Measurements from ENCODE around the gene ARHGEF9.
"Not testable (repeated sequence)": the region's sequence is repeated elsewhere in the genome, so short reads cannot be mapped to it uniquely, and the experiment has no call there.

The ARHGEF9 gene

DNA sequence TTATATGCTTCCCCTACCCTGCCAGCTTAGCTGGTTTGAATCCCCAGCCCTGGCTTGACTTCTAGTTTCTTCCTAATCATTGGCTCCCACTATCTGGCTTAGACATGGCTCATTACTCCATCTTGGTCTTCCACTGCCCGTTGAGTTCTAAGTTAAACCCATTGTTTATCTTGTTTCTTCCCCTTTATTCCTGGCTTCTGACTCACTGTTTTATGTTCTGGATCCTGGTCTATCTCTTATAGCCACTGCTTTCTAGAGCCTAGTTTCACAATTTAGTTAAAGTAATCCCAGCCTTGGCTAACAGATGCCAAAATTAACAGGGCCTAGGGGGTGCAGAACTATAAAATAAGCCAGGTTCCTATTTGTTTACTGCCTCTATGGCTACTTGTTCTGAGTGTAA, 120.9 kb downstream of the ARHGEF9 start:
- H3K4me3 Mint-ChIP-seq: no peak overlapping the region
- H3K4me1 Mint-ChIP-seq (ENCODE audit: low read depth): no peaks in the 10 kb centered on the region
- no peaks in the 10 kb centered on the region for H3K9me3 Mint-ChIP-seq
- no peak for DNase-seq (ENCODE audit: low spot score)
- H3K27ac Mint-ChIP-seq: no peak overlapping the region
- H3K36me3 Mint-ChIP-seq (ENCODE audit: low read depth): peaks cover 9% of the 10 kb centered on the region
- H3K27me3 Mint-ChIP-seq (ENCODE audit: low read depth): no peaks in the 10 kb centered on the region

- H3K36me3 Mint-ChIP-seq (ENCODE audit: low read depth): peaks cover 14% of the 10 kb centered on the region
- no peak overlapping the region for H3K4me3 Mint-ChIP-seq
- H3K4me1 Mint-ChIP-seq (ENCODE audit: low read depth): no peaks in the 10 kb centered on the region
- no peaks in the 10 kb centered on the region for H3K27me3 Mint-ChIP-seq (ENCODE audit: low read depth)
- no peak overlapping the region for H3K27ac Mint-ChIP-seq
- no peak for DNase-seq (ENCODE audit: low spot score)
- no peaks in the 10 kb centered on the region for H3K9me3 Mint-ChIP-seq
Observed at GRCh38 chrX:63661676-63662075, 123.3 kb downstream of the ARHGEF9 start.

DNA sequence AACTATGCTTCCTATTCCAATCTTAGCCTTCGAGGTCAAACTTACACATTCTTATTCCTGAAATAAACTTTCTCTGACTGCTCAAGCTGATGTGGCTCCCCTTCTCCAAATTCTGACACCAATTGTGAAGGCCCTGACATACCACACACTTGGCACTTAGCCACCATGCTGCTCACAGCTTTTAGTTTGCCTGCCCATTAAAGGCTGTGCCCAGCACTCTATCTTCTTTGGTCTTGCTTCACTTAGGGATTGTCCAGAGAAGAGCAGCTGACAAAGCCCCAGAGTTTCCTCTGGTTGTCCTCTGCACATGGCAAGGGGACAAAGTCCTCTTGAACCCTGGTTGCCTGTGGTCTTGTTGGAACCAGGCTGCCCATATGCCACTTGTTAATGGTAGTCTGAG, 126.1 kb downstream of the ARHGEF9 start:
- H3K4me3 Mint-ChIP-seq: no peak overlapping the region
- H3K4me1 Mint-ChIP-seq (ENCODE audit: low read depth): no peaks in the 10 kb centered on the region
- no peak for DNase-seq (ENCODE audit: low spot score)
- no peaks in the 10 kb centered on the region for H3K27me3 Mint-ChIP-seq (ENCODE audit: low read depth)
- H3K36me3 Mint-ChIP-seq (ENCODE audit: low read depth): peaks cover 17% of the 10 kb centered on the region
- no peak overlapping the region for H3K27ac Mint-ChIP-seq
- H3K9me3 Mint-ChIP-seq: no peaks in the 10 kb centered on the region

GRCh38 chrX:63657821-63658220, 127.2 kb downstream of the ARHGEF9 start:
- H3K4me1 Mint-ChIP-seq (ENCODE audit: low read depth): no peaks in the 10 kb centered on the region
- no peak for DNase-seq (ENCODE audit: low spot score)
- H3K27me3 Mint-ChIP-seq (ENCODE audit: low read depth): no peaks in the 10 kb centered on the region
- H3K4me3 Mint-ChIP-seq: no peak overlapping the region
- H3K36me3 Mint-ChIP-seq (ENCODE audit: low read depth): peaks cover 21% of the 10 kb centered on the region
- H3K9me3 Mint-ChIP-seq: no peaks in the 10 kb centered on the region
- H3K27ac Mint-ChIP-seq: no peak overlapping the region

DNA sequence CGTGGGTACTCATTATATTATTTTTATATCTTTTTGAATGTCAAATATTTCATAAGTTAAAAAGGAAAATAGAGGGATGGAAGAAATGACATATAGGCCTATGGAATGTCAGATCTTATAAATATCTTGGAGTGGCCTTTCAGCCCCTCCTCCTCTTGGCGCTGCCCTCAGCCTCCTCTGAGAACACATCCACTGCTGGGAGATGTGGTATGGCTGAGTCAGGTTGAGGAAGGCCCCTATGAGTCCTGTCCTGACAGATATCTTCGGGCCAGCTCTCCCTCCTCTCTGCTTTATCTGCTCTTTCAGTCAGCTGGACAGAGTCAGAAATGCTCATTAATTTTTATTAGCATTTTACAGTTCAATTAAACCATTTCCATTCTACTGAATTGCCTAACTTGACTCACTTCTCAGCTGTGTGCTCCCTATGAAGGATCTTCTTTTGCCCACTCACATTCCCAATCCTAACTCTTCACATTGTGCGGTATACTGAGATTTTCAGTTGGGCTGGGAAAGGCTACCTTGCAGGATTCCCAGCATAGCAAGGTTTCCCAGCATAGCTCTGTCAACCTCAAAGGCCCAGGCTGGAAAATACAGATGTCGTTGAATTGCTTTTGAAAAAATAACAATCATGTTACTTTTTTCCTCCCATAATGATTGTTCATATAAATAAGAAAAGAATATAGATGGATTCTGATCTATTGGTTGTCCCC, 128.0 kb downstream of the ARHGEF9 start:
- H3K27ac Mint-ChIP-seq: no peak overlapping the region
- H3K4me3 Mint-ChIP-seq: no peak overlapping the region
- H3K4me1 Mint-ChIP-seq (ENCODE audit: low read depth): no peaks in the 10 kb centered on the region
- no peaks in the 10 kb centered on the region for H3K27me3 Mint-ChIP-seq (ENCODE audit: low read depth)
- H3K36me3 Mint-ChIP-seq (ENCODE audit: low read depth): peaks cover 24% of the 10 kb centered on the region
- DNase-seq (ENCODE audit: low spot score): no peak
- no peaks in the 10 kb centered on the region for H3K9me3 Mint-ChIP-seq

GRCh38 chrX:63652086-63652765, 132.8 kb downstream of the ARHGEF9 start:
- no peaks in the 10 kb centered on the region for H3K4me1 Mint-ChIP-seq (ENCODE audit: low read depth)
- no peaks in the 10 kb centered on the region for H3K27me3 Mint-ChIP-seq (ENCODE audit: low read depth)
- peaks cover 26% of the 10 kb centered on the region for H3K36me3 Mint-ChIP-seq (ENCODE audit: low read depth)
- H3K9me3 Mint-ChIP-seq: no peaks in the 10 kb centered on the region
- no peak overlapping the region for H3K4me3 Mint-ChIP-seq
- H3K27ac Mint-ChIP-seq: no peak overlapping the region
- DNase-seq (ENCODE audit: low spot score): no peak

GRCh38 chrX:63645748-63646147, 139.3 kb downstream of the ARHGEF9 start:
- H3K36me3 Mint-ChIP-seq (ENCODE audit: low read depth); H3K27ac Mint-ChIP-seq; H3K27me3 Mint-ChIP-seq (ENCODE audit: low read depth); H3K9me3 Mint-ChIP-seq; DNase-seq (ENCODE audit: low spot score); H3K4me1 Mint-ChIP-seq (ENCODE audit: low read depth); H3K4me3 Mint-ChIP-seq: not testable (repeated sequence)

- no peaks in the 10 kb centered on the region for H3K27me3 Mint-ChIP-seq (ENCODE audit: low read depth)
- no peaks in the 10 kb centered on the region for H3K4me1 Mint-ChIP-seq (ENCODE audit: low read depth)
- peaks cover 8% of the 10 kb centered on the region for H3K36me3 Mint-ChIP-seq (ENCODE audit: low read depth)
Observed at GRCh38 chrX:63635750-63636149, 149.3 kb downstream of the ARHGEF9 start.

GRCh38 chrX:63613531-63614028, 171.4 kb downstream of the ARHGEF9 start:
- Mint-ChIP-seq H3K27ac (no peak overlapping the region), H3K4me3 (no peak overlapping the region), H3K9me3 (peaks cover 8% of the 10 kb centered on the region), H3K36me3 (ENCODE audit: low read depth) (no peaks in the 10 kb centered on the region), H3K27me3 (ENCODE audit: low read depth) (no peaks in the 10 kb centered on the region), H3K4me1 (ENCODE audit: low read depth) (no peaks in the 10 kb centered on the region)
- DNase-seq (ENCODE audit: low spot score): no peak

More at GRCh38 chrX:63635750-63636149, 149.3 kb downstream of the ARHGEF9 start:
- Mint-ChIP-seq H3K9me3 (peaks cover 4% of the 10 kb centered on the region), H3K4me3 (no peak overlapping the region), H3K27ac (no peak overlapping the region)
- no peak for DNase-seq (ENCODE audit: low spot score)

DNA sequence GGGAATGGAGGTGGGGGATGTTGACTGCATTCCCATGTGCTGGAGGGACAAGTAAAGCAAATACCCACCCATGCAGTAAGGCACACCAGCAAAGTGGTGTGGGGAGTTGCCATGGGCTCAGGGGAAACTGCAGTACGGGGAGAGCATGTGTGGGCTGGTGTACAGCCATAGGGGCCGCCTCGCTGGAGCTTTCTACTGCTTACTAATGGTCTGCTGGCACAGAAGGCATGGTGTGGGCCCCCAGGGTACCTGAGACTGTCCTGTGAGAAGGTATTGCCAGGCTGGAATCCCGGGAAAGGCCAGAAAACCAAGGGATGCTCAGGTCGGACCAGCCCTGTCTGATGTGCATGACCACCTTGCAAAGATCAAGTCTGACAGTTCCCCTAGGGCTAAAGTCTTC, 199.1 kb downstream of the ARHGEF9 start:
- H3K27ac Mint-ChIP-seq: no peak overlapping the region
- H3K9me3 Mint-ChIP-seq: no peaks in the 10 kb centered on the region
- H3K4me3 Mint-ChIP-seq: no peak overlapping the region
- H3K36me3 Mint-ChIP-seq (ENCODE audit: low read depth): no peaks in the 10 kb centered on the region
- H3K27me3 Mint-ChIP-seq (ENCODE audit: low read depth): no peaks in the 10 kb centered on the region
- H3K4me1 Mint-ChIP-seq (ENCODE audit: low read depth): no peaks in the 10 kb centered on the region
- no peak for DNase-seq (ENCODE audit: low spot score)

All from T-helper 2 cell treated with Interferon-gamma antibody and Interleukin-4, amounts not matched to agents 5 μg/mL and 100 μg/mL, for 36 hours (primary cell).